Gastroesophageal sphincter (tissue), 4 donors: Measurements from ENCODE around the gene CXCL16. TPM values are rescaled to one million over a fixed set of nuclear protein-coding genes. Genes with fewer than 3 reads are reported as not detected.

Experiments used
- ATAC-seq: fragments of 150-250 bp; one replicate; pipeline ENCODE4 v1.9.1; 2016; ENCODE audit warnings: mild to moderate bottlenecking, moderate library complexity
- H3K27ac ChIP-seq, 4 donors: fragments of 200-600 bp; sonication (generic) in 3 of 4; 1 replicate in 3 of 4; 2 replicates in 1 of 4; pipeline ENCODE4 v1.5.1; 2016 to 2019
- H3K27me3 ChIP-seq: fragments of 200-600 bp; sonication (generic); one replicate; pipeline ENCODE4 v1.5.1; 2019
- H3K36me3 ChIP-seq, 2 donors: fragments of 200-600 bp; sonication (generic); one replicate each; pipeline ENCODE4 v1.5.1; 2019; ENCODE audit warnings: control low read depth in 1 of 2
- H3K4me1 ChIP-seq, 3 donors: fragments of 200-600 bp; sonication (generic); 1 replicate in 2 of 3; 2 replicates in 1 of 3; pipeline ENCODE4 v1.5.1; 2016 to 2019; ENCODE audit warnings: control low read depth in 2 of 3
- H3K4me3 ChIP-seq, 2 donors: fragments of 200-600 bp; sonication (generic); one replicate each; pipeline ENCODE4 v1.5.1; 2019; ENCODE audit warnings: mild to moderate bottlenecking in 1 of 2, moderate library complexity in 1 of 2
- H3K9me3 ChIP-seq, 3 donors: fragments of 200-600 bp; sonication (generic); one replicate each; pipeline ENCODE4 v1.5.1; 2017 to 2019; ENCODE audit warnings: control low read depth in 2 of 3
- EP300 ChIP-seq: sonication (generic); formaldehyde crosslinking; IDR thresholded peaks from one replicate; pipeline ENCODE4 v1.6.1; 2017; ENCODE audit warnings: antibody characterized with exemption, mild to moderate bottlenecking
- POLR2A ChIP-seq, 2 donors: fragments of 450-650 bp; IDR thresholded peaks; one replicate each; pipeline ENCODE4 v1.6.1; 2017; ENCODE audit warnings: antibody characterized with exemption in 2 of 2, mild to moderate bottlenecking in 2 of 2, moderate library complexity in 1 of 2
- POLR2AphosphoS5 ChIP-seq: sonication (generic); formaldehyde crosslinking; IDR thresholded peaks from one replicate; pipeline ENCODE4 v1.6.1; 2017; ENCODE audit warnings: antibody characterized with exemption
- whole genome bisulfite sequencing, 2 donors: methylation state at CpG; one replicate each; pipeline ENCODE4 v1.1.5; 2018; ENCODE audit warnings: low coverage in 1 of 2; 5-methylcytosine and 5-hydroxymethylcytosine counted together
- total RNA-seq, 4 donors: library from RNA; depleted of rRNA; stranded (reverse); fragments of >200 nt; gene quantifications; one replicate each; pipeline ENCODE4 v1.1.0, GENCODE V29; 2016
- TF ChIP-seq, protein P1 (sequence below), 4 experiments: fragments of 200-600 bp in 2 of 4; fragments of 450-650 bp in 2 of 4; sonication (generic) in 1 of 4; IDR thresholded peaks; one replicate each; pipeline ENCODE4 v1.5.1; 2017 to 2019; ENCODE audit warnings: antibody characterized with exemption in 4 of 4, mild to moderate bottlenecking in 2 of 4, moderate library complexity in 2 of 4

CXCL16 gene
- total RNA-seq, 4 donors from 2014 or later: 5.3 to 11.6 (median 8.3) TPM

- no peak overlapping the region for H3K4me3 ChIP-seq
- WGBS, 2 donors: 50 to 72% methylated on average over 1 of the region's 1 CpG
- ATAC-seq: no peak
- TF ChIP-seq, protein P1, sequence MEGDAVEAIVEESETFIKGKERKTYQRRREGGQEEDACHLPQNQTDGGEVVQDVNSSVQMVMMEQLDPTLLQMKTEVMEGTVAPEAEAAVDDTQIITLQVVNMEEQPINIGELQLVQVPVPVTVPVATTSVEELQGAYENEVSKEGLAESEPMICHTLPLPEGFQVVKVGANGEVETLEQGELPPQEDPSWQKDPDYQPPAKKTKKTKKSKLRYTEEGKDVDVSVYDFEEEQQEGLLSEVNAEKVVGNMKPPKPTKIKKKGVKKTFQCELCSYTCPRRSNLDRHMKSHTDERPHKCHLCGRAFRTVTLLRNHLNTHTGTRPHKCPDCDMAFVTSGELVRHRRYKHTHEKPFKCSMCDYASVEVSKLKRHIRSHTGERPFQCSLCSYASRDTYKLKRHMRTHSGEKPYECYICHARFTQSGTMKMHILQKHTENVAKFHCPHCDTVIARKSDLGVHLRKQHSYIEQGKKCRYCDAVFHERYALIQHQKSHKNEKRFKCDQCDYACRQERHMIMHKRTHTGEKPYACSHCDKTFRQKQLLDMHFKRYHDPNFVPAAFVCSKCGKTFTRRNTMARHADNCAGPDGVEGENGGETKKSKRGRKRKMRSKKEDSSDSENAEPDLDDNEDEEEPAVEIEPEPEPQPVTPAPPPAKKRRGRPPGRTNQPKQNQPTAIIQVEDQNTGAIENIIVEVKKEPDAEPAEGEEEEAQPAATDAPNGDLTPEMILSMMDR (IDR thresholded peaks at IDR 0.05): no peak
- TF ChIP-seq POLR2AphosphoS5 (no peak), POLR2A (IDR thresholded peaks at IDR 0.05) (no peak), EP300 (no peak)
- no peaks in the 10 kb centered on the region for H3K9me3 ChIP-seq
- peaks cover 89% of the 10 kb centered on the region for H3K27me3 ChIP-seq
- no peak overlapping the region for H3K27ac ChIP-seq
- peaks cover 0 to 1% (median 0%) of the 10 kb centered on the region in 3 donors for H3K4me1 ChIP-seq
- H3K36me3 ChIP-seq: no peaks in the 10 kb centered on the region
Measured at GRCh38 chr17:4753392-4753791, 13.7 kb upstream of the CXCL16 start.

DNA sequence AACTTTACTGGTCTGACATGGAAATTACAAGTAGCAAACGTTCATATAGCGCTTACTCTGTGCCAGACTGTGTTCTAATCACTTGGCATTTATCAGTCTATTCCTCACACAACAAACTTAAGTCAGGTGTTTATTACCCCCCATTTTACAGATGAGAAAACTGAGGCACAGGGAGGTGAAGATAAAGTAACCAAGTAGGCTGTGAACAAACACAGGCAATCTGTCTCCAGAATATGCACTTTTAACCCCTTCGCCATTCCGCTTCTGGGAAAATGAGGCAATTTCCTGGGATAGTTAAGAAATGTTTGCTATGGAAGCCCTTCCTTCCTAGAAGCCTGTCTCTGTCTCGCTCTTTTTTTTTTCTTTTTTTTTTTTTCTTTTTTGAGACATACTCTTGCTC, 12.2 kb upstream of the CXCL16 start:
- WGBS, 2 donors: 59 to 82% methylated on average over 2 to 5 of the region's 5 CpGs
- H3K27ac ChIP-seq: no peak overlapping the region
- H3K4me1 ChIP-seq: peaks cover 0 to 6% (median 0%) of the 10 kb centered on the region in 3 donors
- no peak overlapping the region for H3K4me3 ChIP-seq
- TF ChIP-seq POLR2AphosphoS5 (no peak), EP300 (no peak), POLR2A (IDR thresholded peaks at IDR 0.05) (no peak)
- TF ChIP-seq, protein P1 (IDR thresholded peaks at IDR 0.05): no peak
- peaks cover 86% of the 10 kb centered on the region for H3K27me3 ChIP-seq
- H3K36me3 ChIP-seq: no peaks in the 10 kb centered on the region
- no peak for ATAC-seq
- H3K9me3 ChIP-seq: no peaks in the 10 kb centered on the region

DNA sequence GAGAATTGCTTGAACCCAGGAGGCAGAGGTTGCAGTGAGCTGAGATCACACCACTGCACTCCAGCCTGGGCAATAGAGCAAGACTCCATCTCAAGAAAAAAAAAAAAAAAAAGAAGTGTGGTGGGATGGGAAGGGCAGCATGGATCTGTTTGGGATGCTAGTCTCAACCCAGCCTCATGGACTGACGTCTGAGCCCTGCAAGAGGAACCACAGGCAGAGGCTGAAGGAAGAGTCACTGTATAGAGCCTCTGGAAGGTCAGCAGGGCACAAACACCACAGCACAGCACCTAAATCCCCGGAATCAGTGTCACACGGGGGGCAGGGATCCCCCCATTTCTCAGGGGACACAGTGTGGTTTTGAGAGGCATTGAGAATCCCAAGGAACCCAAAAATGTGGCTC, 10.9 kb upstream of the CXCL16 start:
- Histone ChIP-seq H3K27me3 (peaks cover 85% of the 10 kb centered on the region), H3K4me3 (no peak overlapping the region), H3K4me1 (peaks cover 0 to 9% (median 0%) of the 10 kb centered on the region in 3 donors), H3K9me3 (no peaks in the 10 kb centered on the region), H3K36me3 (no peaks in the 10 kb centered on the region), H3K27ac (no peak overlapping the region)
- no peak for ATAC-seq
- no peak for TF ChIP-seq POLR2AphosphoS5
- no peak for TF ChIP-seq EP300
- TF ChIP-seq, protein P1 (IDR thresholded peaks at IDR 0.05): no peak
- TF ChIP-seq POLR2A (IDR thresholded peaks at IDR 0.05): no peak
- whole genome bisulfite sequencing, 2 donors: 56% methylated on average over 3 of the region's 3 CpGs; no CpG with 5 or more reads in 1 of the 2 donors

GRCh38 chr17:4748686-4749085, 9.0 kb upstream of the CXCL16 start:
- Histone ChIP-seq H3K27ac (no peak overlapping the region), H3K4me3 (no peak overlapping the region), H3K27me3 (peaks cover 86% of the 10 kb centered on the region), H3K4me1 (peaks cover 0 to 18% (median 0%) of the 10 kb centered on the region in 3 donors), H3K9me3 (no peaks in the 10 kb centered on the region), H3K36me3 (no peaks in the 10 kb centered on the region)
- WGBS, 2 donors: 47 to 57% methylated on average over 4 of the region's 4 CpGs
- ATAC-seq: no peak
- TF ChIP-seq POLR2A (IDR thresholded peaks at IDR 0.05) (no peak), POLR2AphosphoS5 (no peak), EP300 (no peak)
- TF ChIP-seq, protein P1 (IDR thresholded peaks at IDR 0.05): no peak

DNA sequence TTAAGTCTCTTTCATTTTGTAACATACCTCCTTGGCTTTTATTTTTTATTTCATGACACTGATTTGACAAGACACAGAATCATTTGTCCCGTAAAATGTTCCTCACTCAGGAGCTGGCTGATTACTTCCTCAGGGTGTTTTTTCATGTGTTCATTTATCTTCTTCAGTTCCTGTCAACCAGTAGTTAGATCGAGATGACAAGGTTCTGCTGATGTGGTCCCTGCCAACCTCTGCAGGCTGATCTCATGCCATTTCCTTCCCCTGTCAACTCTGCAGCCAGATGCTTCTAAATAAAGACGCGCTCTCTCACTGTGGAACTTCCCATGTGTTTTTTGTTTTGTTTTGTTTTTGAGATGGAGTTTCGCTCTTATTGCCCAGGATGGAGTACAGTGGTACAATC, 8.1 kb upstream of the CXCL16 start:
- H3K4me3 ChIP-seq: no peak overlapping the region
- 27 to 39% methylated on average over 3 to 5 of the region's 5 CpGs for WGBS, 2 donors
- no peaks in the 10 kb centered on the region for H3K36me3 ChIP-seq
- no peak for TF ChIP-seq EP300
- TF ChIP-seq POLR2AphosphoS5: no peak
- no peak for TF ChIP-seq POLR2A (IDR thresholded peaks at IDR 0.05)
- TF ChIP-seq, protein P1 (IDR thresholded peaks at IDR 0.05): no peak
- H3K4me1 ChIP-seq: peaks cover 0 to 18% (median 0%) of the 10 kb centered on the region in 3 donors
- no peaks in the 10 kb centered on the region for H3K9me3 ChIP-seq
- ATAC-seq: peak; percentile 48
- peak overlapping the region in 1 of 4 donors; percentile 35 for H3K27ac ChIP-seq
- H3K27me3 ChIP-seq: peaks cover 83% of the 10 kb centered on the region
